Measurements from ENCODE around the gene AKR1D1.
"Not testable (repeated sequence)": the region's sequence is repeated elsewhere in the genome, so short reads cannot be mapped to it uniquely, and the experiment has no call there.

The AKR1D1 gene

DNA sequence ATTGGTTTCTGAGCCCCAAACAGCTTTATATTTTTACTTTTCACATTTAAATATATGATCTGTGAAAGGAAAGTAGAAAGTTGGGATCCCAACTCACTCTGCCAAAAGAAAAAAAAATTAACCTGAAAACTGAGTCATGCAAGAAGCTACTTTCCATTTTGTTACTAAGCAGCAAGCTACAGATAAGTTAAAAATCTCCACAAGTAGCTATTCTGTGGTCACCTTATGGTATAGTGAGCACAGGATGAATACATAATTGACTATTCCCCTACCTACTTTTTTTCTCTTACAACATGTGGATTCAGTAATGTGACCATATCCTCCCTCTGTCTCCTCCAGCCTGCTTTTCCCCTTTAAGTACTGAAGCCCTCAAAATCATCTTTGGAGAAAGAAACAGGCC is 44.1 kb upstream of the AKR1D1 start:
- Histone ChIP-seq H3K4me3 (ENCODE audit: low read depth in 1 of 2, low read length in 1 of 2) (no peak overlapping the region), H3K36me3 (no peaks in the 10 kb centered on the region), H3K4me1 (ENCODE audit: control insufficient read depth in 1 of 2, insufficient read depth in 1 of 2, low read depth in 1 of 2, low read length in 1 of 2) (no peaks in the 10 kb centered on the region), H3K27me3 (no peaks in the 10 kb centered on the region), H3K27ac (no peak overlapping the region), H3K9me3 (peaks cover 4% of the 10 kb centered on the region)
- TF ChIP-seq, protein P1, sequence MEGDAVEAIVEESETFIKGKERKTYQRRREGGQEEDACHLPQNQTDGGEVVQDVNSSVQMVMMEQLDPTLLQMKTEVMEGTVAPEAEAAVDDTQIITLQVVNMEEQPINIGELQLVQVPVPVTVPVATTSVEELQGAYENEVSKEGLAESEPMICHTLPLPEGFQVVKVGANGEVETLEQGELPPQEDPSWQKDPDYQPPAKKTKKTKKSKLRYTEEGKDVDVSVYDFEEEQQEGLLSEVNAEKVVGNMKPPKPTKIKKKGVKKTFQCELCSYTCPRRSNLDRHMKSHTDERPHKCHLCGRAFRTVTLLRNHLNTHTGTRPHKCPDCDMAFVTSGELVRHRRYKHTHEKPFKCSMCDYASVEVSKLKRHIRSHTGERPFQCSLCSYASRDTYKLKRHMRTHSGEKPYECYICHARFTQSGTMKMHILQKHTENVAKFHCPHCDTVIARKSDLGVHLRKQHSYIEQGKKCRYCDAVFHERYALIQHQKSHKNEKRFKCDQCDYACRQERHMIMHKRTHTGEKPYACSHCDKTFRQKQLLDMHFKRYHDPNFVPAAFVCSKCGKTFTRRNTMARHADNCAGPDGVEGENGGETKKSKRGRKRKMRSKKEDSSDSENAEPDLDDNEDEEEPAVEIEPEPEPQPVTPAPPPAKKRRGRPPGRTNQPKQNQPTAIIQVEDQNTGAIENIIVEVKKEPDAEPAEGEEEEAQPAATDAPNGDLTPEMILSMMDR (IDR thresholded peaks at IDR 0.05), result no peak

DNA sequence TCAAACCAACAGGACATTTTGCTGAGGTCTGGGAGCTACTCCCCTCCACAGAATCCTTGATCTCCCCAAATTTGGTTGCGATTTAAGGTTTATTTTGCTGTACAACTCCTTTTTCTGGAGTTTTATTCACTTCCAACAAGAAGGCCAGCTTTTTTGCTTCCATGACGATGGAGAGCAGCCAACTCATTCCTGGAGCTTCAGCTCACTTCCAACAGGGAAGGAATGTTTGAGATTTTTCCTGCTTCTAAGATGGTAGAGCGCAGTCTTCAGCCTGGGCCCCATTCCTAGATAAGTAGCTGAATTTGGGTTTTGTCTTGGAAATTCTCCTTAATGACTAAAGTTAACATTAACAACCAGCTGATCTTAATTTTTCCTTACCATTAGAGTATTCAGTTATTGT is 43.5 kb upstream of the AKR1D1 start:
- TF ChIP-seq, protein P1 (IDR thresholded peaks at IDR 0.05), result no peak
- Histone ChIP-seq H3K4me1 (ENCODE audit: control insufficient read depth in 1 of 2, insufficient read depth in 1 of 2, low read depth in 1 of 2, low read length in 1 of 2) (no peaks in the 10 kb centered on the region), H3K4me3 (ENCODE audit: low read depth in 1 of 2, low read length in 1 of 2) (no peak overlapping the region), H3K9me3 (peaks cover 8% of the 10 kb centered on the region), H3K27ac (no peak overlapping the region), H3K27me3 (no peaks in the 10 kb centered on the region), H3K36me3 (no peaks in the 10 kb centered on the region)

DNA sequence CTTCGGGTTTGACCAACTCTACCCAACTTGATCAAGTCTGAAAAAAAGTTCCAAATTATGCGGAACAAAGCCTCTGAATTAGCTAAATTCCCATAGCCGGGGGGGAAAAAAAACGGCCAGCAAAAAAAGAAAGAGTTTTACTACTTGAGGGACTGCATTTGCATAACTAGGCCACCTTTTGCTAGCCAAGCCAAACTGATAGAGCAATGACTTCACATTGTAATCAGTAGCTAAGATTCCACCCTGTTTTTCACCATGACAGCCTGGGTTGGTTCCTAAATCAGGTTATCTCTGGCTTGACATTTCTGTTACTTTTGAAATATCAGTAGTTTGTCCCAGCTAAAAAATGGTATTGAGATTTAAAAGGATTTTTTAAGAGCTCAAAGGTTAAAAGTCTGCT is 43.0 kb upstream of the AKR1D1 start:
- TF ChIP-seq, protein P1 (IDR thresholded peaks at IDR 0.05), result no peak
- Histone ChIP-seq H3K27ac (no peak overlapping the region), H3K4me3 (ENCODE audit: low read depth in 1 of 2, low read length in 1 of 2) (no peak overlapping the region), H3K27me3 (no peaks in the 10 kb centered on the region), H3K36me3 (no peaks in the 10 kb centered on the region), H3K4me1 (ENCODE audit: control insufficient read depth in 1 of 2, insufficient read depth in 1 of 2, low read depth in 1 of 2, low read length in 1 of 2) (no peaks in the 10 kb centered on the region), H3K9me3 (peaks cover 8% of the 10 kb centered on the region)

DNA sequence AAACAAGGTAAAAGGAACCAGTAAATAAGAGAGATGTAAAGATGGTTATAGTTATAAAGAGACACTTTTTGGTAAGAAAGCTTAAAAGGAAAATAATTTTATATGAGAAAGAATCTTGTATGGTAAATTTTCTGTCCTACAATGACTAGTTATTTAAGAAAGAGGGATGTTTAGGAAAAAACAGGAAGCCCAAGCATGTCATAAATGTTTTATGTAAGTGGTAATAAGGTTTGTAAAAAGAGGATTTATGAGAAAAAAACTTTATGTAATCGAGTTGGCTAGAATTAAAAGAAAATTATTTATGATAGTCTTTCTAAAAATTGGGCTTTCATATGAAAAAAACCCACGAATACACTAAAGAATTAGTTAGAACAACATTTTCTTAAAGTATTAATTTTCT is 40.1 kb upstream of the AKR1D1 start:
- TF ChIP-seq, protein P1 (IDR thresholded peaks at IDR 0.05), result no peak
- Histone ChIP-seq H3K4me3 (ENCODE audit: low read depth in 1 of 2, low read length in 1 of 2) (no peak overlapping the region), H3K9me3 (peaks cover 8% of the 10 kb centered on the region), H3K27me3 (no peaks in the 10 kb centered on the region), H3K27ac (no peak overlapping the region), H3K4me1 (ENCODE audit: control insufficient read depth in 1 of 2, insufficient read depth in 1 of 2, low read depth in 1 of 2, low read length in 1 of 2) (no peaks in the 10 kb centered on the region), H3K36me3 (no peaks in the 10 kb centered on the region)

DNA sequence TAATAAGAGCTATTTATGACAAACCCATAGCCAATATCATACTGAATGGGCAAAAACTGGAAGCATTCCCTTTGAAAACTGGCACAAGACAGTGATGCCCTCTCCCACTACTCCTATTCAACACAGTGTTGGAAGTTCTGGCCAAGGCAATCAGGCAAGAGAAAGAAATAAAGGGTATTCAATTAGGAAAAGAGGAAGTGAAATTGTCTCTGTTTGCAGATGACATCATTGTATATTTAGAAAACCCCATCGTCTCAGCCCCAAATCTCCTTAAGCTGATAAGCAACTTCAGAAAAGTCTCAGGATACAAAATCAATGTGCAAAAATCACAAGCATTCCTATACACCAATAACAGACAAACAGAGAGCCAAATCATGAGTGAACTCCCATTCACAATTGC is 36.2 kb upstream of the AKR1D1 start:
- H3K27me3 ChIP-seq; H3K27ac ChIP-seq; H3K4me1 ChIP-seq (ENCODE audit: control insufficient read depth in 1 of 2, insufficient read depth in 1 of 2, low read depth in 1 of 2, low read length in 1 of 2); H3K9me3 ChIP-seq; H3K36me3 ChIP-seq; H3K4me3 ChIP-seq (ENCODE audit: low read depth in 1 of 2, low read length in 1 of 2): not testable (repeated sequence)

DNA sequence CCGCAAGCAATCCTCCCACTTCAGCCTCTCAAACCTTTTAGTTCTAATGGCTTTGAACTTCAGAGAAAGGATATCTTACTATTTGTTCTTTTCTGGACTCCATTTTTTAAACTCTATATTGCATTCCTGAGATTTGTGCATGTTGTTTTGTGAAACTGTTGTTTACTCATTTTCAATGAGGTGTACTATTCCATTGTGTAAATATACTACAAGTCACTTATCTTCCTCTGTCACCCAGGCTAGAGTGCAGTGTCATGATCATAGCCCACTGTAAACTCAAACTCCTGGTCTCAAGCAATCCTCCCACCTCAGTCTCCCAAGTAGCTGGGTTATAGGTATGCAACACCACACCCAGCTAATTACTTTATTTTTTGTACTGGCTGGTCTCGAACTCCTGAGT is 31.4 kb upstream of the AKR1D1 start:
- Histone ChIP-seq H3K27me3 (no peaks in the 10 kb centered on the region), H3K9me3 (no peaks in the 10 kb centered on the region), H3K4me1 (ENCODE audit: control insufficient read depth in 1 of 2, insufficient read depth in 1 of 2, low read depth in 1 of 2, low read length in 1 of 2) (no peaks in the 10 kb centered on the region), H3K36me3 (no peaks in the 10 kb centered on the region), H3K4me3 (ENCODE audit: low read depth in 1 of 2, low read length in 1 of 2) (no peak overlapping the region), H3K27ac (no peak overlapping the region)
- TF ChIP-seq, protein P1 (IDR thresholded peaks at IDR 0.05), result no peak

Measured in neutrophil (primary cell).